Mucosa of descending colon (tissue), 3 donors: ENCODE results near the gene SPSB4. TPM values are rescaled to one million over a fixed set of nuclear protein-coding genes. Genes with fewer than 3 reads are reported as not detected.

Experiments
- ATAC-seq: fragments of 200-7000 bp; cut with Tn5 transposase; one replicate; pipeline ENCODE4 v1.9.1; 2020; ENCODE audit warnings: mild to moderate bottlenecking, moderate library complexity
- DNase-seq, 3 donors: peaks; one replicate each; pipeline ENCODE4 v3.0.0-alpha.2; 2020
- H3K36me3 ChIP-seq: fragments of 200-600 bp; one replicate; pipeline ENCODE4 v1.8.0; 2021; ENCODE audit warnings: low read depth, mild to moderate bottlenecking
- H3K4me1 ChIP-seq: fragments of 200-600 bp; one replicate; pipeline ENCODE4 v1.8.0; 2021; ENCODE audit warnings: low read depth, mild to moderate bottlenecking
- H3K4me3 ChIP-seq: fragments of 200-600 bp; one replicate; pipeline ENCODE4 v1.8.0; 2021; ENCODE audit warnings: mild to moderate bottlenecking
- H3K9me3 ChIP-seq: fragments of 200-600 bp; one replicate; pipeline ENCODE4 v1.8.0; 2021; ENCODE audit warnings: mild to moderate bottlenecking
- CTCF ChIP-seq: fragments of 200-600 bp; IDR thresholded peaks from one replicate; pipeline ENCODE4 v1.8.0; 2022; ENCODE audit warnings: antibody characterized with exemption, mild to moderate bottlenecking
- intact Hi-C, 2 donors: fragments of 100-400 bp; cut with DNase I in 1 of 2; cut with micrococcal nuclease in 1 of 2; formaldehyde crosslinking; loops; one replicate each; pipeline versions ENCODE4 v1.11.0 to v1.11.1; 2022; cut with DNase I, micrococcal nuclease
- total RNA-seq, 3 donors: library from RNA; stranded (reverse); fragmentation: NEBNext Ultra II Directional in 2 of 3; extraction: Animal tissue kit (Norgen Biotek cat#: 25700) in 2 of 3; gene quantifications; one replicate each; pipeline versions ENCODE4 v1.2.1 to v1.2.4, GENCODE V29; 2021 to 2023
- donor health status: DM: no; HTN: no; CAD: no; lungs with moderate emphysema.
- donor health status: DM: no; HTN: no; CAD: no.
- donor health status: DM: no; HTN: yes; CAD: no.

The SPSB4 gene
- total RNA-seq, 3 donors from 2014 or later: 0.10 to 0.85 (median 0.17) TPM

GRCh38 chr3:141150081-141150830, 99.1 kb downstream of the SPSB4 start:
- intact Hi-C loops: no loop called here
- H3K9me3 ChIP-seq: no peaks in the 10 kb centered on the region
- no peaks in the 10 kb centered on the region for H3K4me1 ChIP-seq
- no peak overlapping the region for H3K4me3 ChIP-seq
- ATAC-seq (no peak), DNase-seq (no peak)
- no peak for TF ChIP-seq CTCF
- H3K36me3 ChIP-seq: no peaks in the 10 kb centered on the region

- ATAC-seq (no peak), DNase-seq (no peak)
- Histone ChIP-seq H3K9me3 (no peaks in the 10 kb centered on the region), H3K4me3 (no peak overlapping the region), H3K4me1 (no peaks in the 10 kb centered on the region), H3K36me3 (no peaks in the 10 kb centered on the region)
- intact Hi-C loops: no loop called here
- TF ChIP-seq CTCF: no peak
Observed at GRCh38 chr3:141150931-141151330, 99.8 kb downstream of the SPSB4 start.

- H3K4me3 ChIP-seq: no peak overlapping the region
- DNase-seq (no peak), ATAC-seq (no peak)
- H3K36me3 ChIP-seq: no peaks in the 10 kb centered on the region
- H3K9me3 ChIP-seq: no peaks in the 10 kb centered on the region
- H3K4me1 ChIP-seq: no peaks in the 10 kb centered on the region
- no peak for TF ChIP-seq CTCF
- intact Hi-C loops: no loop called here
Observed at GRCh38 chr3:141151439-141151838, 100.3 kb downstream of the SPSB4 start.

GRCh38 chr3:141152130-141152529, 101.0 kb downstream of the SPSB4 start:
- Histone ChIP-seq H3K4me3 (no peak overlapping the region), H3K36me3 (no peaks in the 10 kb centered on the region), H3K9me3 (no peaks in the 10 kb centered on the region), H3K4me1 (no peaks in the 10 kb centered on the region)
- ATAC-seq (no peak), DNase-seq (no peak)
- intact Hi-C loops: no loop called here
- TF ChIP-seq CTCF: no peak

GRCh38 chr3:141152801-141153678, 101.9 kb downstream of the SPSB4 start:
- TF ChIP-seq CTCF: no peak
- no peaks in the 10 kb centered on the region for H3K4me1 ChIP-seq
- H3K36me3 ChIP-seq: no peaks in the 10 kb centered on the region
- H3K4me3 ChIP-seq: no peak overlapping the region
- H3K9me3 ChIP-seq: no peaks in the 10 kb centered on the region
- ATAC-seq (no peak), DNase-seq (no peak)
- intact Hi-C loops: no loop called here
